IMR-90 (cell line): Measurements from ENCODE around the gene NPM1. TPM values are rescaled to one million over a fixed set of nuclear protein-coding genes. Genes with fewer than 3 reads are reported as not detected.

Experiments
- ATAC-seq: fragments of 200-7000 bp; cut with Tn5 transposase; 2 replicates; pipeline ENCODE4 v1.9.1; 2020; ENCODE audit warnings: low read depth, mild to moderate bottlenecking, moderate library complexity
- BruUV-seq: library from RNA; stranded (reverse); fragments of 400-500 nt; replicated peaks from 2 replicates; lab custom pipeline; 2021; lab: Mats Ljungman, UMichigan
- CTCF ChIA-PET: fragments of 300-600 bp; formaldehyde crosslinking; extraction: SDS; loops from one replicate; lab custom pipeline; 2021; ENCODE audit warnings: antibody characterized with exemption; lab: Yijun Ruan, JAX
- POLR2A ChIA-PET: fragments of 300-600 bp; sonication (Branson Sonifier 250); formaldehyde crosslinking; loops from one replicate; lab custom pipeline; 2022; ENCODE audit warnings: antibody characterized with exemption; ENCODE audit not compliant: unreplicated experiment; lab: Charles Lee
- DNase-seq: peaks from one replicate; pipeline ENCODE4 v3.0.0; 2013
- H2AFZ ChIP-seq: replicated peaks from 2 replicates; pipeline ENCODE3; 2013; ENCODE audit warnings: low read length, mild to moderate bottlenecking; ENCODE audit not compliant: poor library complexity
- H2AK5ac ChIP-seq: 2 replicates; pipeline ENCODE4 v1.6.1; 2013; ENCODE audit warnings: low read depth, low read length, inconsistent platforms
- H2AK9ac ChIP-seq: replicated peaks from 2 replicates; pipeline ENCODE3; 2013; ENCODE audit warnings: mild to moderate bottlenecking, low read depth, low read length, moderate library complexity; ENCODE audit not compliant: poor library complexity
- H2BK120ac ChIP-seq: 2 replicates; pipeline ENCODE4 v1.6.1; 2013; ENCODE audit warnings: low read depth, low read length, inconsistent platforms
- H2BK15ac ChIP-seq: 3 replicates; pipeline ENCODE4 v1.6.1; 2013; ENCODE audit warnings: low read depth, low read length, inconsistent platforms
- H2BK20ac ChIP-seq: 2 replicates; pipeline ENCODE4 v1.6.1; 2013; ENCODE audit warnings: low read depth, mild to moderate bottlenecking, inconsistent platforms, low read length, moderate library complexity
- H2BK5ac ChIP-seq: 2 replicates; pipeline ENCODE4 v1.6.1; 2013; ENCODE audit warnings: mild to moderate bottlenecking, low read depth, low read length, inconsistent platforms; ENCODE audit not compliant: poor library complexity, severe bottlenecking
- H3K14ac ChIP-seq: replicated peaks from 2 replicates; pipeline ENCODE4 v1.6.1; 2013; ENCODE audit warnings: low read depth, low read length, inconsistent platforms
- H3K18ac ChIP-seq: 2 replicates; pipeline ENCODE4 v1.6.1; 2013; ENCODE audit warnings: low read depth, low read length, control low read depth
- H3K23ac ChIP-seq: 2 replicates; pipeline ENCODE4 v1.6.1; 2013; ENCODE audit warnings: low read depth, low read length, inconsistent platforms
- H3K27ac ChIP-seq: 2 replicates; pipeline ENCODE4 v1.5.1; 2013; ENCODE audit warnings: mild to moderate bottlenecking, control low read depth, low read length; ENCODE audit not compliant: insufficient read depth
- H3K27me3 ChIP-seq: 2 replicates; pipeline ENCODE4 v1.6.1; 2013; ENCODE audit warnings: low read length; ENCODE audit not compliant: control insufficient read depth, insufficient read depth
- H3K36me3 ChIP-seq: 2 replicates; pipeline ENCODE4 v1.6.1; 2013; ENCODE audit warnings: low read length, mixed read lengths; ENCODE audit not compliant: control insufficient read depth, insufficient read depth
- H3K4ac ChIP-seq: 2 replicates; pipeline ENCODE4 v1.6.1; 2013; ENCODE audit warnings: low read depth, low read length, inconsistent platforms
- H3K4me1 ChIP-seq: 2 replicates; pipeline ENCODE4 v1.6.1; 2013; ENCODE audit warnings: low read length, mixed read lengths; ENCODE audit not compliant: control insufficient read depth, insufficient read depth
- H3K4me2 ChIP-seq: 2 replicates; pipeline ENCODE4 v1.6.1; 2013; ENCODE audit warnings: low read depth, mild to moderate bottlenecking, control low read depth, low read length, moderate library complexity
- H3K4me3 ChIP-seq: 2 replicates; pipeline ENCODE4 v1.5.1; 2013; ENCODE audit warnings: low read depth, mild to moderate bottlenecking, control low read depth, low read length, moderate library complexity; ENCODE audit not compliant: insufficient read depth
- H3K56ac ChIP-seq: 2 replicates; pipeline ENCODE4 v1.6.1; 2013; ENCODE audit warnings: low read length, inconsistent platforms; ENCODE audit not compliant: insufficient read depth; ENCODE audit errors: extremely low read depth
- H3K79me1 ChIP-seq, 2 experiments: 2 replicates each; pipeline ENCODE4 v1.6.1; 2013; ENCODE audit warnings: low read length in 2 of 2, inconsistent platforms in 1 of 2, low read depth in 1 of 2
- H3K9ac ChIP-seq: 2 replicates; pipeline ENCODE4 v1.6.1; 2013; ENCODE audit warnings: low read depth, low read length, control low read depth
- H3K9me1 ChIP-seq: 2 replicates; pipeline ENCODE4 v1.6.1; 2013; ENCODE audit warnings: low read length, inconsistent platforms; ENCODE audit not compliant: insufficient read depth
- H3K9me3 ChIP-seq: 2 replicates; pipeline ENCODE4 v1.6.1; 2013; ENCODE audit warnings: low read length; ENCODE audit not compliant: control insufficient read depth, insufficient read depth
- H4K20me1 ChIP-seq: 2 replicates; pipeline ENCODE4 v1.6.1; 2013; ENCODE audit warnings: low read length, inconsistent platforms; ENCODE audit not compliant: insufficient read depth
- H4K5ac ChIP-seq: 2 replicates; pipeline ENCODE4 v1.6.1; 2013; ENCODE audit warnings: mild to moderate bottlenecking, low read depth, low read length, control low read depth
- H4K8ac ChIP-seq, 2 experiments: 2 replicates each; pipeline ENCODE4 v1.6.1; 2013; ENCODE audit warnings: low read depth in 2 of 2, low read length in 2 of 2, control low read depth in 1 of 2, inconsistent platforms in 1 of 2
- H4K91ac ChIP-seq: 2 replicates; pipeline ENCODE4 v1.6.1; 2013; ENCODE audit warnings: low read depth, low read length, inconsistent platforms; ENCODE audit not compliant: insufficient read depth
- BHLHE40 ChIP-seq: fragments of 150-350 bp; IDR thresholded peaks from 2 replicates; pipeline ENCODE4 v1.6.1; 2016; ENCODE audit warnings: mild to moderate bottlenecking, low read depth, low read length
- CEBPB ChIP-seq: IDR thresholded peaks from 2 replicates; pipeline ENCODE4 v1.6.1; 2012; ENCODE audit warnings: low read depth, low read length, improper control_type of control experiment
- CHD1 ChIP-seq: IDR thresholded peaks from 2 replicates; pipeline ENCODE4 v1.6.1; 2012; ENCODE audit warnings: low read depth, low read length, improper control_type of control experiment
- CTCF ChIP-seq: conservative IDR thresholded peaks from 2 replicates; pipeline ENCODE4 v1.5.1; 2012; ENCODE audit warnings: mild to moderate bottlenecking, low read depth, low read length, improper control_type of control experiment
- ELK1 ChIP-seq: fragments of 150-350 bp; IDR thresholded peaks from 2 replicates; pipeline ENCODE4 v1.6.1; 2016; ENCODE audit warnings: low read depth, mild to moderate bottlenecking, low read length, moderate library complexity, borderline replicate concordance
- FOS ChIP-seq: fragments of 150-350 bp; IDR thresholded peaks from 2 replicates; pipeline ENCODE4 v1.6.1; 2016; ENCODE audit warnings: low read depth, low read length
- MAFK ChIP-seq: IDR thresholded peaks from 2 replicates; pipeline ENCODE4 v1.6.1; 2012; ENCODE audit warnings: low read depth, low read length, improper control_type of control experiment
- MAZ ChIP-seq: IDR thresholded peaks from 2 replicates; pipeline ENCODE4 v1.6.1; 2012; ENCODE audit warnings: low read depth, mild to moderate bottlenecking, low read length, improper control_type of control experiment, moderate library complexity, borderline replicate concordance
- MXI1 ChIP-seq: IDR thresholded peaks from 2 replicates; pipeline ENCODE4 v1.6.1; 2012; ENCODE audit warnings: low read depth, mild to moderate bottlenecking, low read length, moderate library complexity, borderline replicate concordance
- NFE2L2 ChIP-seq: fragments of 150-350 bp; IDR thresholded peaks from 2 replicates; pipeline ENCODE4 v1.6.1; 2016; ENCODE audit warnings: low read depth, mild to moderate bottlenecking, low read length
- POLR2A ChIP-seq: IDR thresholded peaks from 2 replicates; pipeline ENCODE4 v1.6.1; 2012; ENCODE audit warnings: mild to moderate bottlenecking, low read depth, low read length
- RAD21 ChIP-seq: IDR thresholded peaks from 2 replicates; pipeline ENCODE4 v1.6.1; 2012; ENCODE audit warnings: low read length, improper control_type of control experiment
- RCOR1 ChIP-seq: IDR thresholded peaks from 2 replicates; pipeline ENCODE4 v1.6.1; 2012; ENCODE audit warnings: mild to moderate bottlenecking, low read length, improper control_type of control experiment; ENCODE audit not compliant: insufficient replicate concordance
- RFX5 ChIP-seq: IDR thresholded peaks from 2 replicates; pipeline ENCODE4 v1.8.0; 2012; ENCODE audit warnings: low read depth, mild to moderate bottlenecking, low read length, moderate library complexity
- SMC3 ChIP-seq: fragments of 150-350 bp; IDR thresholded peaks from 2 replicates; pipeline ENCODE4 v1.6.1; 2016; ENCODE audit warnings: low read depth, mild to moderate bottlenecking, antibody characterized with exemption, low read length, moderate library complexity
- WGBS, 2 experiments: methylation state at CpG; one replicate each; pipeline versions ENCODE4 v1.1.5 to v1.1.7; 2013; ENCODE audit warnings: missing lambda C conversion rate in 2 of 2; ENCODE audit not compliant: insufficient read length in 1 of 2; ENCODE audit errors: extremely low coverage in 2 of 2; 5-methylcytosine and 5-hydroxymethylcytosine counted together
- dilution Hi-C: fragments of 300-500 bp; cut with HindIII; formaldehyde crosslinking; loops from one replicate; pipeline ENCODE4 v1.14.3; 2018; ENCODE audit warnings: low sequenced_read_pairs; ENCODE audit not compliant: unreplicated experiment
- in situ Hi-C: fragments of 300-500 bp; cut with MboI; formaldehyde crosslinking; loops from 3 replicates; pipeline ENCODE4 v1.14.3; 2019; ENCODE audit warnings: low sequenced_read_pairs, inconsistent platforms, mixed read lengths
- intact Hi-C: fragments of 100-400 bp; cut with micrococcal nuclease; formaldehyde crosslinking; loops from 2 replicates; pipeline ENCODE4 v1.10.0; 2022
- polyA plus RNA-seq, 3 experiments: library from polyadenylated mRNA; depleted of rRNA; stranded (reverse); fragments of >200 nt; gene quantifications; 2 replicates each; pipeline ENCODE4 v1.2.3, GENCODE V29; 2012; ENCODE audit warnings: low replicate concordance in 1 of 3
- total RNA-seq: library from RNA; depleted of rRNA; stranded (reverse); fragments of >200 nt; gene quantifications from 2 replicates; pipeline ENCODE4 v1.2.3, GENCODE V29; 2012
- TF ChIP-seq, protein P1 (sequence below): fragments of 150-350 bp; IDR thresholded peaks from 2 replicates; pipeline ENCODE4 v1.6.1; 2017; ENCODE audit warnings: mild to moderate bottlenecking, antibody characterized with exemption, low read length, low read depth

The NPM1 gene
- total and polyA plus RNA-seq, 2 of the 4 experiments (the other 2 are of a cell fraction): 856 to 929 TPM

DNA sequence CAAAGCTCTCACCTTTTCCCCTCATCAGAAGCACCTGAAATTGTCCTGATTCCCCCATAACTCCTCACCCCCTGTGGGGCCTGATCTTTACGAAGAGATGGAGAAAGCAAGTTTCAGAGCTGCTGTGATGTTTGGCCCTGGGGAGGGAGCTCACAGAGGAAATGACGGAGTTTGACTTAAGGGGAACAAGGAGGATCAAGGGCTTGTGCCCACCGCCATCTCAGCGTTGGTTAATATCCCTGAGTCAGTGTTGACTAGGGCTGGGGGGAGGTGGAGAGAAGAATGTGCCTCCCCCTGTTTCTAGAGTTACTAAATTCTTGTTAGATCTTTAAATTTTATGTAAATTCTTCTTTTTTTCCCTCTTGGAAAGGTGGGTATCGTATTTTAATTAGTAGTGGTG lies 59.6 kb downstream of the NPM1 start:
- TF ChIP-seq MXI1 (no peak), RFX5 (no peak), BHLHE40 (no peak), CHD1 (no peak), RCOR1 (no peak), SMC3 (no peak), POLR2A (no peak), MAZ (no peak), ELK1 (no peak), RAD21 (no peak), CTCF (no peak), FOS (no peak), MAFK (no peak), NFE2L2 (no peak), CEBPB (no peak)
- TF ChIP-seq, protein P1, sequence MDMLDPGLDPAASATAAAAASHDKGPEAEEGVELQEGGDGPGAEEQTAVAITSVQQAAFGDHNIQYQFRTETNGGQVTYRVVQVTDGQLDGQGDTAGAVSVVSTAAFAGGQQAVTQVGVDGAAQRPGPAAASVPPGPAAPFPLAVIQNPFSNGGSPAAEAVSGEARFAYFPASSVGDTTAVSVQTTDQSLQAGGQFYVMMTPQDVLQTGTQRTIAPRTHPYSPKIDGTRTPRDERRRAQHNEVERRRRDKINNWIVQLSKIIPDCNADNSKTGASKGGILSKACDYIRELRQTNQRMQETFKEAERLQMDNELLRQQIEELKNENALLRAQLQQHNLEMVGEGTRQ: no peak

More for the DNA sequence above, 59.6 kb downstream of the NPM1 start:
- Histone ChIP-seq H3K18ac (no peak overlapping the region), H3K23ac (no peak overlapping the region), H2BK20ac (no peak overlapping the region), H2AK5ac (no peak overlapping the region), H2AFZ (no peak overlapping the region), H4K5ac (no peak overlapping the region), H2BK5ac (no peak overlapping the region), H3K56ac (no peak overlapping the region), H3K4ac (no peak overlapping the region), H3K27ac (no peak overlapping the region), H2BK15ac (no peak overlapping the region), H3K9me3 (no peaks in the 10 kb centered on the region), H4K8ac (no peak overlapping the region), H4K91ac (no peak overlapping the region), H3K4me2 (no peak overlapping the region), H3K36me3 (no peaks in the 10 kb centered on the region), H3K9ac (no peak overlapping the region), H3K79me1 (no peaks in the 10 kb centered on the region), H3K4me3 (no peak overlapping the region), H3K4me1 (peaks cover 9% of the 10 kb centered on the region; the same call in 1 of the 2 replicates), H3K9me1 (peaks cover 4% of the 10 kb centered on the region; the same call in 1 of the 2 replicates), H4K20me1 (no peaks in the 10 kb centered on the region), H3K27me3 (no peaks in the 10 kb centered on the region), H2AK9ac (no peak overlapping the region), H2BK120ac (no peak overlapping the region), H3K14ac (no peak overlapping the region)
- ChIA-PET CTCF (no interaction called here), POLR2A (no interaction called here)
- no CpG with 5 or more reads among the region's 5 CpGs for WGBS, 2 experiments
- BruUV-seq: no TSS peak
- ATAC-seq (no peak), DNase-seq (no peak)
- in situ Hi-C loops (loop anchor here (25.0 kb wide), 1 partner anchor 415 kb away; no protein-coding TSS in a partner anchor), dilution Hi-C loops (no loop called here), intact Hi-C loops (no loop called here)
